Vagina (tissue), 2 donors: ENCODE measurements around the gene CCDC201.

Experiments used
- CTCF ChIP-seq, 3 experiments: fragments of 450-650 bp in 2 of 3; fragments of 200-600 bp in 1 of 3; sonication (generic) in 1 of 3; IDR thresholded peaks; one replicate each; pipeline ENCODE4 v1.5.1; 2017 to 2019; ENCODE audit warnings: antibody characterized with exemption in 3 of 3, mild to moderate bottlenecking in 2 of 3, moderate library complexity in 2 of 3
- POLR2A ChIP-seq, 2 donors: fragments of 450-650 bp; IDR thresholded peaks; one replicate each; pipeline ENCODE4 v1.6.1; 2017; ENCODE audit warnings: antibody characterized with exemption in 2 of 2, mild to moderate bottlenecking in 2 of 2, moderate library complexity in 2 of 2
- POLR2AphosphoS5 ChIP-seq, 2 donors: sonication (generic); formaldehyde crosslinking; IDR thresholded peaks; one replicate each; pipeline ENCODE4 v1.9.0; 2017; ENCODE audit warnings: antibody characterized with exemption in 2 of 2, mild to moderate bottlenecking in 2 of 2, low read depth in 1 of 2; ENCODE audit not compliant: insufficient read depth in 1 of 2

DNA sequence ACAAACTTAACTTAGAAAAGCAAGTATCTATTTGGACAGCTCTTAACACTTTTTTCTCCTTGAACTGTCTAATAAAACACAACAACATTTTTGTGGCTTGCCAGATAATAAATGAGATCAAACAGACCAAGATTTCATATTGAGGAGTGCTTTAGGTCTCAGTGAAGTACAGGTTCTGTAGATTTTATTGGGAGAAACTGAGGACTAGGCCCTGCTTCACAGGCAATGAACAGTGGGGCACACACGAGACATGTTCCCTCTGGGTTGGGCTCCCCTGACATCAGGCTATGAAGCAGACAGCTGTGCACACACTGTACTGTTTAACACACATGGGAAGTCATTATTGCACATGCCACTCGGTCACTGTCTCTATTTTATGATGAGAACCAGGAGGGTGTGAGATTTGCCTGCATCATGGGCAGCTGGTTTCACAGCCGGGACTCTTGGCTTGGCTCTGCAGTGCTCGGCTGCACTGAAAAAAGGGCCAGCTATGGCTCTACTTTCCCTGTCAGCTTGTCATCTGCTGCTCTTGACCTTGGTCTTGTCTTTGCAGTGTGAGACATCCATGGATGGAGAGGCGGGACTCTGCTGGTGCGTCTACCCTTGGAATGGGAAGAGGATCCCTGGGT lies 19.6 kb upstream of the CCDC201 start:
- TF ChIP-seq CTCF (IDR thresholded peaks at IDR 0.05) (no peak), POLR2A (IDR thresholded peaks at IDR 0.05) (no peak), POLR2AphosphoS5 (IDR thresholded peaks at IDR 0.05; ENCODE audit: insufficient read depth in 1 of 2, low read depth in 1 of 2) (no peak)
